ENCODE measurements around the gene GP1BB. TPM values are rescaled to one million over a fixed set of nuclear protein-coding genes. Genes with fewer than 3 reads are reported as not detected.

The GP1BB gene
- total and polyA plus RNA-seq, 2 donors (not counting 3 experiments of a cell fraction or from before 2014, with no cell fraction given) = 1.7 to 6.2 TPM

DNA sequence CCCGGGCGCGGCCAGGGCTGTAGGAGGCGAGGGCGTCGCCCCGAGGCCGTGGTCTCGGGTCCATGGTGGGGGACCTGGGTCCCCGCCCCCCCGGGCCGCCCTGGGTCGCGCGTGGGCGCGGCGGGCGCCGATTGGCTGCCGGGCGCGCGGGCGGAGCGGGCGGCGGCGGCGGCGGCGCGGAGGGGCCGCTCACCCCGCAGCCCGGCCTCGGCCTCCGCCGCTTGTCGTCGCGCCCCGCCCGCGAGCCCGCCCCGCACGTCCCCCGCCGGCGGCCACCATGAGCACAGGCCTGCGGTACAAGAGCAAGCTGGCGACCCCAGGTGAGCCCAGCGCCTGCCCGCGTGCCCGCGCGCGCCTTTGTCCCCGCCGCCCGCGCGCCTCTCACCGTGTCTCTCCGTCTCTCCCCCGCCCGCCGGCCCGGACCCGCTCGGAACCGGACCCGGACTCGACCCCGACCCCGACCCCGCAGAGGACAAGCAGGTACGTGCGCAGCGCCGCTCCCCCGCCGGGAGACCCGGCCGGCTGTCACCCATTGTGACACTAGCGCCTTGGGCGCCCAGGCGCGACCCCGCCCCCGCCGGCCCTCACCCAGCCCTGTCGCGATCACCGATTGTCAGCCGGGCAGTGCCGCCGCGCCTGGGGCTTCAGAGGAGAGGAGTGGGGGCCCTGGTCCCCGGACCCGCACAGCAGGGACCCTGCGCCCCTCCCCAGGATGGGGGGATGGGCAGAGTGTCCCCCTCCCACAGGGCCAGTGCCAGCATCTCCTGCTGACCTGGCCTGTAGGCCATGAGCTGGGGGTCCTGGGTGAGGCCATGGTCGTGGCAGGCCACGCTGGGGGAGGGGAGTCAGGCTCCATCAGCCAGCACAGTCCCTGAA is 8.8 kb upstream of the GP1BB start, which contains the start of gene SEPTIN5:
Gene SEPTIN5 (plus strand): TSS at position 192 of the 876 bp plus-strand sequence. CDS start 86 bp downstream, at position 278.
- H3K36me3 ChIP-seq (ENCODE audit: control insufficient read depth in 2 of 2, extremely low read depth in 1 of 2, insufficient read depth in 2 of 2, low read length in 2 of 2) = no peaks in the 10 kb centered on the region
- CTCF ChIA-PET = interaction anchor here (1.2 to 2.8 kb wide), 2 partner anchors 9 to 35 kb away, joined by 3 to 14 read pairs; partner anchors contain the start of gene GP1BB
- no peaks in the 10 kb centered on the region for H4K20me1 ChIP-seq (replicated peaks; ENCODE audit: control insufficient read depth, extremely low read depth, insufficient read depth, low read length)
- POLR2A ChIA-PET = no interaction called here
- no TSS peak for BruUV-seq (replicated peaks)
- peak within 1 kb of the TSS; percentile 91 for H2AFZ ChIP-seq (ENCODE audit: low read depth, low read length)
- DNase-seq (ENCODE audit: low read depth, low spot score) (no peak), FAIRE-seq (no peak)
- no peak within 1 kb of the TSS for H3K9ac ChIP-seq (replicated peaks; ENCODE audit: extremely low read depth, insufficient read depth, low read length)
- intact Hi-C loops (cut with micrococcal nuclease) = loop anchor here (10.0 kb wide), 1 partner anchor 240 kb away; the partner anchor contains the start of genes CDC45 and UFD1
- H3K9me3 ChIP-seq (replicated peaks; ENCODE audit: control insufficient read depth, insufficient read depth, low read length) = no peaks in the 10 kb centered on the region
- no peaks in the 10 kb centered on the region for H3K79me2 ChIP-seq (ENCODE audit: control insufficient read depth, insufficient read depth, low read length)
- H3K4me3 ChIP-seq (replicated peaks in 1 of 3; ENCODE audit: insufficient read depth in 1 of 3, low read depth in 1 of 3, low read length in 3 of 3) = peak within 1 kb of the TSS; percentile 52 to 69 (median 63)
- TF ChIP-seq JUN (IDR thresholded peaks at IDR 0.05; ENCODE audit: borderline replicate concordance, insufficient read depth, insufficient read length, low read depth) (no peak), EZH2 (IDR thresholded peaks at IDR 0.05; ENCODE audit: borderline replicate concordance, low read depth, low read length, severe bottlenecking) (no peak), POLR2AphosphoS5 (IDR thresholded peaks at IDR 0.05; ENCODE audit: insufficient read depth, low read depth, low read length) (peak; percentile 19)
- H3K4me1 ChIP-seq (ENCODE audit: control insufficient read depth, extremely low read depth, insufficient read depth, low read length) = peaks cover 18% of the 10 kb centered on the region
- dilution Hi-C loops (cut with MboI; ENCODE audit: extremely low pct_ligation_motif_present, low sequenced_read_pairs) = no loop called here
- no peaks in the 10 kb centered on the region for H3K9me1 ChIP-seq (replicated peaks; ENCODE audit: control insufficient read depth, extremely low read depth, insufficient read depth, low read length)
- peak within 1 kb of the TSS; percentile 59 for H3K4me2 ChIP-seq (ENCODE audit: insufficient read depth, low read length)
- no peak within 1 kb of the TSS for H3K27ac ChIP-seq (ENCODE audit: insufficient read depth, low read depth, low read length)
- H3K27me3 ChIP-seq (ENCODE audit: control insufficient read depth in 2 of 2, insufficient read depth in 2 of 2, low read length in 2 of 2) = no peaks in the 10 kb centered on the region

DNA sequence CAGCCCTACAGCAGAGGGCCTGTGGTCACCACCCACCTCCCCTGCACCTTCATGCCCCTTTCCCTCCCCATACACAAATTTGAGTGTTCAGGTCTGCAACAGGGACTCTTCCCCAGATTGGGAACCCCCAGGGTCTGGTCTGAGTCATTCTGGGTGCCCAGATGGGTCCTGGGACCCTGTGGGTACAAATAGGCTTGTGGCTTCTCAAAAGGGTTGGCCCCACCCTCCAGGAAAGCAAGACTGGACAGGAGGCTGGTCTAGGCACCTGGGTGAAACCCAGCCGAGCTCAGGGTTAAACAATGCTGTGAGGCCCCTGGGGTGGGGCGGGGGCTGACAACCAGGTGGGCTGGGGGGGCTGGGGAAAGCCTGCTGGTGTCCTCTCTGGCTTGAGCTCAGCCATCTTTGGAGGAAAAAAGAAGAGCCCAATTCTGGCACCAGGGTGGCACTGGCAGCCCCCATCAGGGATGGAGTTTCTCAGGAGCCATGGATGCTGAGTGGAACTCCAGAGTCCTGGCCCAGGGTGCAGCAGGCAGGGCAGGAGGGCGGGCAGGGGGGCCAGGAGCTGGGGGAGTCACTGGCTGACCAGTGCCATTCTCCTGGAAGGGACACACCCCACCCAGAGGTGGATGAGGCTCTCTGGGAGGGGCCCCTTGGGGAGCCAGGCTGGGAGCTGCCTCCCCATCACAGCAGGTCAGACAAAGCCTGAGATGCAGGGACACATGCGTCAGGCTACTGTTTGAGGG is 8.0 kb upstream of the GP1BB start:
- H3K4me3 ChIP-seq (replicated peaks in 1 of 3; ENCODE audit: insufficient read depth in 1 of 3, low read depth in 1 of 3, low read length in 3 of 3) = peak overlapping the region in 2 of 3 experiments; percentile 52 to 69
- ChIA-PET POLR2A (no interaction called here), CTCF (interaction anchor here (1.2 to 2.8 kb wide), 3 partner anchors 8 to 219 kb away, joined by 3 to 14 read pairs (median 8); partner anchors contain the start of gene GP1BB)
- H3K9ac ChIP-seq (replicated peaks; ENCODE audit: extremely low read depth, insufficient read depth, low read length) = no peak overlapping the region
- intact Hi-C loops (cut with micrococcal nuclease) (loop anchor here (10.0 kb wide), 1 partner anchor 241 kb away; the partner anchor contains the start of genes CDC45 and UFD1), dilution Hi-C loops (cut with MboI; ENCODE audit: extremely low pct_ligation_motif_present, low sequenced_read_pairs) (no loop called here)
- no peaks in the 10 kb centered on the region for H3K79me2 ChIP-seq (ENCODE audit: control insufficient read depth, insufficient read depth, low read length)
- no peaks in the 10 kb centered on the region for H3K9me3 ChIP-seq (replicated peaks; ENCODE audit: control insufficient read depth, insufficient read depth, low read length)
- DNase-seq (ENCODE audit: low read depth, low spot score) = no peak
- no peak overlapping the region for H2AFZ ChIP-seq (ENCODE audit: low read depth, low read length)
- H3K27me3 ChIP-seq (ENCODE audit: control insufficient read depth in 2 of 2, insufficient read depth in 2 of 2, low read length in 2 of 2) = no peaks in the 10 kb centered on the region
- no peaks in the 10 kb centered on the region for H4K20me1 ChIP-seq (replicated peaks; ENCODE audit: control insufficient read depth, extremely low read depth, insufficient read depth, low read length)
- no peaks in the 10 kb centered on the region for H3K9me1 ChIP-seq (replicated peaks; ENCODE audit: control insufficient read depth, extremely low read depth, insufficient read depth, low read length)
- no TSS peak for BruUV-seq (replicated peaks)
- no peak overlapping the region for H3K27ac ChIP-seq (ENCODE audit: insufficient read depth, low read depth, low read length)
- peaks cover 18% of the 10 kb centered on the region for H3K4me1 ChIP-seq (ENCODE audit: control insufficient read depth, extremely low read depth, insufficient read depth, low read length)
- peaks cover 0 to 7% of the 10 kb centered on the region in 2 experiments for H3K36me3 ChIP-seq (ENCODE audit: control insufficient read depth in 2 of 2, extremely low read depth in 1 of 2, insufficient read depth in 2 of 2, low read length in 2 of 2)
- no peak for FAIRE-seq
- peak overlapping the region; percentile 59 for H3K4me2 ChIP-seq (ENCODE audit: insufficient read depth, low read length)
- TF ChIP-seq POLR2AphosphoS5 (IDR thresholded peaks at IDR 0.05; ENCODE audit: insufficient read depth, low read depth, low read length) (no peak), FOS (IDR thresholded peaks at IDR 0.05; ENCODE audit: borderline replicate concordance, insufficient read depth, low read length) (no peak), POLR2A (IDR thresholded peaks at IDR 0.05; ENCODE audit: low read depth, low read length) (no peak), EZH2 (IDR thresholded peaks at IDR 0.05; ENCODE audit: borderline replicate concordance, low read depth, low read length, severe bottlenecking) (no peak), MYC (IDR thresholded peaks at IDR 0.05; ENCODE audit: low read depth, low read length) (no peak), JUN (IDR thresholded peaks at IDR 0.05; ENCODE audit: borderline replicate concordance, insufficient read depth, insufficient read length, low read depth) (no peak), GATA2 (IDR thresholded peaks at IDR 0.05; ENCODE audit: insufficient read depth, insufficient read length, low read depth, low read length) (no peak)
- TF ChIP-seq, protein P1, sequence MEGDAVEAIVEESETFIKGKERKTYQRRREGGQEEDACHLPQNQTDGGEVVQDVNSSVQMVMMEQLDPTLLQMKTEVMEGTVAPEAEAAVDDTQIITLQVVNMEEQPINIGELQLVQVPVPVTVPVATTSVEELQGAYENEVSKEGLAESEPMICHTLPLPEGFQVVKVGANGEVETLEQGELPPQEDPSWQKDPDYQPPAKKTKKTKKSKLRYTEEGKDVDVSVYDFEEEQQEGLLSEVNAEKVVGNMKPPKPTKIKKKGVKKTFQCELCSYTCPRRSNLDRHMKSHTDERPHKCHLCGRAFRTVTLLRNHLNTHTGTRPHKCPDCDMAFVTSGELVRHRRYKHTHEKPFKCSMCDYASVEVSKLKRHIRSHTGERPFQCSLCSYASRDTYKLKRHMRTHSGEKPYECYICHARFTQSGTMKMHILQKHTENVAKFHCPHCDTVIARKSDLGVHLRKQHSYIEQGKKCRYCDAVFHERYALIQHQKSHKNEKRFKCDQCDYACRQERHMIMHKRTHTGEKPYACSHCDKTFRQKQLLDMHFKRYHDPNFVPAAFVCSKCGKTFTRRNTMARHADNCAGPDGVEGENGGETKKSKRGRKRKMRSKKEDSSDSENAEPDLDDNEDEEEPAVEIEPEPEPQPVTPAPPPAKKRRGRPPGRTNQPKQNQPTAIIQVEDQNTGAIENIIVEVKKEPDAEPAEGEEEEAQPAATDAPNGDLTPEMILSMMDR (IDR thresholded peaks at IDR 0.05; ENCODE audit: extremely low read depth in 1 of 2, insufficient read depth in 1 of 2, low read depth in 1 of 2, low read length in 2 of 2) = no peak
- TF ChIP-seq, protein P2, sequence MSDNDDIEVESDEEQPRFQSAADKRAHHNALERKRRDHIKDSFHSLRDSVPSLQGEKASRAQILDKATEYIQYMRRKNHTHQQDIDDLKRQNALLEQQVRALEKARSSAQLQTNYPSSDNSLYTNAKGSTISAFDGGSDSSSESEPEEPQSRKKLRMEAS (IDR thresholded peaks at IDR 0.05; ENCODE audit: insufficient read depth, insufficient read length) = no peak

Measured in endothelial cell of umbilical vein (primary cell).